WTC11 (cell line): ENCODE data around the gene CXorf65. TPM values are rescaled to one million over a fixed set of nuclear protein-coding genes. Genes with fewer than 3 reads are reported as not detected.

Experiments
- ATAC-seq: fragments of 200-7000 bp; cut with Tn5 transposase; 2 replicates; pipeline ENCODE4 v1.10.0; 2021; ENCODE audit warnings: mild to moderate bottlenecking, moderate library complexity
- CTCF ChIA-PET: fragments of 300-600 bp; sonication (Branson Sonifier 250); formaldehyde crosslinking; loops from one replicate; lab custom pipeline; 2021; ENCODE audit warnings: antibody characterized with exemption; lab: Charles Lee
- POLR2A ChIA-PET: fragments of 350-600 bp; sonication (Branson Sonifier 250); formaldehyde crosslinking; loops from one replicate; lab custom pipeline; 2021; ENCODE audit warnings: antibody characterized with exemption; lab: Charles Lee
- DNase-seq: peaks from one replicate; pipeline ENCODE4 v3.0.0; 2021; ENCODE audit warnings: low spot score
- H3K27ac Mint-ChIP-seq: 2 replicates; pipeline ENCODE4 v1.8.0; 2021; ENCODE audit warnings: mixed read lengths
- H3K27me3 Mint-ChIP-seq: 2 replicates; pipeline ENCODE4 v1.8.0; 2021; ENCODE audit warnings: low read depth, mild to moderate bottlenecking, moderate library complexity, mixed read lengths
- H3K36me3 Mint-ChIP-seq: 2 replicates; pipeline ENCODE4 v1.8.0; 2021; ENCODE audit warnings: mixed read lengths
- H3K4me1 Mint-ChIP-seq: 2 replicates; pipeline ENCODE4 v1.8.0; 2022; ENCODE audit warnings: mixed read lengths
- H3K4me3 Mint-ChIP-seq: 2 replicates; pipeline ENCODE4 v1.8.0; 2021; ENCODE audit warnings: mild to moderate bottlenecking, moderate library complexity, mixed read lengths
- H3K9me3 Mint-ChIP-seq: 2 replicates; pipeline ENCODE4 v1.8.0; 2021; ENCODE audit warnings: mixed read lengths
- ELF4 ChIP-seq: sonication (generic); formaldehyde crosslinking; IDR thresholded peaks from 2 replicates; pipeline ENCODE4 v1.8.1; 2022; ENCODE audit warnings: low read depth, mild to moderate bottlenecking, moderate library complexity, missing genetic modification reagents
- FOXJ3 ChIP-seq: sonication (generic); formaldehyde crosslinking; IDR thresholded peaks from 2 replicates; pipeline ENCODE4 v1.9.0; 2021; ENCODE audit warnings: missing genetic modification reagents, mild to moderate bottlenecking, borderline replicate concordance
- GABPB1 ChIP-seq: sonication (generic); formaldehyde crosslinking; IDR thresholded peaks from 2 replicates; pipeline ENCODE4 v1.8.1; 2023; ENCODE audit warnings: mild to moderate bottlenecking, missing genetic modification reagents
- GRHL2 ChIP-seq: fragments of 250-450 bp; sonication (Bioruptor Pico); IDR thresholded peaks from 2 replicates; pipeline ENCODE4 v1.8.0; 2022; ENCODE audit warnings: mild to moderate bottlenecking, moderate library complexity; ENCODE audit not compliant: insufficient replicate concordance, severe bottlenecking
- IRF2 ChIP-seq: sonication (generic); formaldehyde crosslinking; IDR thresholded peaks from 2 replicates; pipeline ENCODE4 v1.8.0; 2022; ENCODE audit warnings: low read depth, missing genetic modification reagents, borderline replicate concordance
- JAZF1 ChIP-seq: fragments of 250-450 bp; sonication (Bioruptor Pico); IDR thresholded peaks from 2 replicates; pipeline ENCODE4 v1.9.0; 2021; ENCODE audit warnings: moderate library complexity, mild to moderate bottlenecking, inconsistent platforms
- JUN ChIP-seq: sonication (generic); formaldehyde crosslinking; IDR thresholded peaks from 2 replicates; pipeline ENCODE4 v1.8.0; 2023; ENCODE audit warnings: mild to moderate bottlenecking, missing genetic modification reagents
- NR1H2 ChIP-seq: sonication (generic); formaldehyde crosslinking; IDR thresholded peaks from 2 replicates; pipeline ENCODE4 v1.9.0; 2021; ENCODE audit warnings: mild to moderate bottlenecking, moderate library complexity, missing genetic modification reagents
- SOX15 ChIP-seq: fragments of 250-450 bp; sonication (Bioruptor Pico); IDR thresholded peaks from 2 replicates; pipeline ENCODE4 v1.9.0; 2021; ENCODE audit warnings: mild to moderate bottlenecking
- ZBTB21 ChIP-seq: sonication (generic); formaldehyde crosslinking; IDR thresholded peaks from 2 replicates; pipeline ENCODE4 v1.8.1; 2023; ENCODE audit warnings: mild to moderate bottlenecking, missing genetic modification reagents, borderline replicate concordance
- ZNF317 ChIP-seq: sonication (generic); formaldehyde crosslinking; IDR thresholded peaks from 2 replicates; pipeline ENCODE4 v1.8.1; 2023; ENCODE audit warnings: low read depth, mild to moderate bottlenecking, moderate library complexity, missing genetic modification reagents, borderline replicate concordance
- ZNF396 ChIP-seq: fragments of 250-450 bp; sonication (Bioruptor Pico); IDR thresholded peaks from 2 replicates; pipeline ENCODE4 v1.8.0; 2021; ENCODE audit warnings: mild to moderate bottlenecking, moderate library complexity, borderline replicate concordance
- ZNF423 ChIP-seq: fragments of 250-450 bp; sonication (Bioruptor Pico); IDR thresholded peaks from 2 replicates; pipeline ENCODE4 v2.1.2; 2022; ENCODE audit warnings: mild to moderate bottlenecking, moderate library complexity
- total RNA-seq: library from RNA; stranded (reverse); gene quantifications from 3 replicates; pipeline ENCODE4 v1.2.3, GENCODE V29; 2021
- TF ChIP-seq, protein P1 (sequence below): fragments of 200-600 bp; IDR thresholded peaks from 2 replicates; pipeline ENCODE4 v1.8.0; 2022; ENCODE audit warnings: antibody characterized with exemption
- TF ChIP-seq, protein P2 (sequence below): sonication (generic); formaldehyde crosslinking; IDR thresholded peaks from 2 replicates; pipeline ENCODE4 v1.8.1; 2023; ENCODE audit warnings: mild to moderate bottlenecking, moderate library complexity, missing genetic modification reagents
- TF ChIP-seq, protein P3 (sequence below): sonication (generic); formaldehyde crosslinking; IDR thresholded peaks from 2 replicates; pipeline ENCODE4 v1.8.0; 2023; ENCODE audit warnings: mild to moderate bottlenecking, missing genetic modification reagents
- TF ChIP-seq, protein P4 (sequence below): sonication (generic); formaldehyde crosslinking; IDR thresholded peaks from 2 replicates; pipeline ENCODE4 v1.8.1; 2022; ENCODE audit warnings: missing genetic modification reagents, borderline replicate concordance
- TF ChIP-seq, protein P5 (sequence below): sonication (generic); formaldehyde crosslinking; IDR thresholded peaks from 2 replicates; pipeline ENCODE4 v1.8.1; 2023; ENCODE audit warnings: mild to moderate bottlenecking, missing genetic modification reagents, moderate library complexity

CXorf65 gene
- total RNA-seq, 1 experiment from 2014 or later: not detected

DNA sequence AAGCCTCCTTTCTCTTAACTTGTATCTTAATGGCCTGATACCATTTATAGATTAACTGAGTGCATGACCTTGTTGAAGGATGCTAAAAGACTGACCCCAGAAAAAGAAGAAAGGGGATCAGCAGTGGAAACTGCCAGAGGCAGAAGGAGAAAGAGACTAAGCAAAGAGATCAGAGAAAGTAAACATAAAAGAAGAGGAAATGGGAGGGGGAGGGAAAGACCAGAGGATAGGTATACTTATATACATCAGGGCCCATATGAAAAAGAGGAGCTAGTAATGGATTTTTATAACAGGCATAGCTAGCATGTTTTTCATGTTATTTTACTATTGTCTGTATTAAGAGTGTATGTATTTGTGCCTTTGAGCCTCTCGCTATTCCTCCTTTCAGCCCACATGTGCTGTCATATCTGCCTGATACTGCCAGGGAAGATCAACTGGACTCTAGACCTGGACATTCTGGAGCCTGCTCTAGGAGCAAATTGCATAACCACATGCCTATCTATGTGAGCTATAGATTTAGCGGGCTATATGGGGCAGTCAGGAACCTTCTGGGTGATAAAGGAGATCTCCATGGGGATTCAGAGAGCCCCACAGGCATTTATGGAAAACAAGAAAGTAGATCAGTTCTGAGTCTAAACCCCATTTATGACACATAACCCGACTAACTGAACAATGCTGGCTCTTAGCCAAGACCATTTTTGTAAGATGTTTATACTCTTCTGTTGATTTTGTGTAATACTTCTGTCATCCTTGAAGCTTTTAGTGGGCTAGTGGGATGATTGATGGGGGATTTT, 25.0 kb downstream of the CXorf65 start:
- DNase-seq (no peak), ATAC-seq (no peak)
- Mint-ChIP-seq H3K9me3 (no peaks in the 10 kb centered on the region), H3K4me1 (peaks cover 3% of the 10 kb centered on the region; the same call in 1 of the 2 replicates), H3K4me3 (no peak overlapping the region), H3K27me3 (no peaks in the 10 kb centered on the region; the same call in 1 of the 2 replicates), H3K36me3 (no peaks in the 10 kb centered on the region)
- ChIA-PET CTCF (no interaction called here), POLR2A (no interaction called here)
- TF ChIP-seq ZNF423 (no peak), GABPB1 (no peak), ZBTB21 (no peak), ELF4 (no peak), SOX15 (CRISPR knock-in tag) (no peak), IRF2 (CRISPR knock-in tag) (no peak), ZNF317 (CRISPR knock-in tag) (no peak), ZNF396 (CRISPR knock-in tag) (no peak), GRHL2 (CRISPR knock-in tag) (no peak), JAZF1 (CRISPR knock-in tag) (no peak), NR1H2 (CRISPR knock-in tag) (no peak), FOXJ3 (CRISPR knock-in tag) (no peak), JUN (CRISPR knock-in tag) (no peak)
- TF ChIP-seq, protein P1, sequence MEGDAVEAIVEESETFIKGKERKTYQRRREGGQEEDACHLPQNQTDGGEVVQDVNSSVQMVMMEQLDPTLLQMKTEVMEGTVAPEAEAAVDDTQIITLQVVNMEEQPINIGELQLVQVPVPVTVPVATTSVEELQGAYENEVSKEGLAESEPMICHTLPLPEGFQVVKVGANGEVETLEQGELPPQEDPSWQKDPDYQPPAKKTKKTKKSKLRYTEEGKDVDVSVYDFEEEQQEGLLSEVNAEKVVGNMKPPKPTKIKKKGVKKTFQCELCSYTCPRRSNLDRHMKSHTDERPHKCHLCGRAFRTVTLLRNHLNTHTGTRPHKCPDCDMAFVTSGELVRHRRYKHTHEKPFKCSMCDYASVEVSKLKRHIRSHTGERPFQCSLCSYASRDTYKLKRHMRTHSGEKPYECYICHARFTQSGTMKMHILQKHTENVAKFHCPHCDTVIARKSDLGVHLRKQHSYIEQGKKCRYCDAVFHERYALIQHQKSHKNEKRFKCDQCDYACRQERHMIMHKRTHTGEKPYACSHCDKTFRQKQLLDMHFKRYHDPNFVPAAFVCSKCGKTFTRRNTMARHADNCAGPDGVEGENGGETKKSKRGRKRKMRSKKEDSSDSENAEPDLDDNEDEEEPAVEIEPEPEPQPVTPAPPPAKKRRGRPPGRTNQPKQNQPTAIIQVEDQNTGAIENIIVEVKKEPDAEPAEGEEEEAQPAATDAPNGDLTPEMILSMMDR: no peak
- TF ChIP-seq, protein P2, sequence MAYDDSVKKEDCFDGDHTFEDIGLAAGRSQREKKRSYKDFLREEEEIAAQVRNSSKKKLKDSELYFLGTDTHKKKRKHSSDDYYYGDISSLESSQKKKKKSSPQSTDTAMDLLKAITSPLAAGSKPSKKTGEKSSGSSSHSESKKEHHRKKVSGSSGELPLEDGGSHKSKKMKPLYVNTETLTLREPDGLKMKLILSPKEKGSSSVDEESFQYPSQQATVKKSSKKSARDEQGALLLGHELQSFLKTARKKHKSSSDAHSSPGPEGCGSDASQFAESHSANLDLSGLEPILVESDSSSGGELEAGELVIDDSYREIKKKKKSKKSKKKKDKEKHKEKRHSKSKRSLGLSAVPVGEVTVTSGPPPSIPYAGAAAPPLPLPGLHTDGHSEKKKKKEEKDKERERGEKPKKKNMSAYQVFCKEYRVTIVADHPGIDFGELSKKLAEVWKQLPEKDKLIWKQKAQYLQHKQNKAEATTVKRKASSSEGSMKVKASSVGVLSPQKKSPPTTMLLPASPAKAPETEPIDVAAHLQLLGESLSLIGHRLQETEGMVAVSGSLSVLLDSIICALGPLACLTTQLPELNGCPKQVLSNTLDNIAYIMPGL: no peak
- TF ChIP-seq, protein P3, sequence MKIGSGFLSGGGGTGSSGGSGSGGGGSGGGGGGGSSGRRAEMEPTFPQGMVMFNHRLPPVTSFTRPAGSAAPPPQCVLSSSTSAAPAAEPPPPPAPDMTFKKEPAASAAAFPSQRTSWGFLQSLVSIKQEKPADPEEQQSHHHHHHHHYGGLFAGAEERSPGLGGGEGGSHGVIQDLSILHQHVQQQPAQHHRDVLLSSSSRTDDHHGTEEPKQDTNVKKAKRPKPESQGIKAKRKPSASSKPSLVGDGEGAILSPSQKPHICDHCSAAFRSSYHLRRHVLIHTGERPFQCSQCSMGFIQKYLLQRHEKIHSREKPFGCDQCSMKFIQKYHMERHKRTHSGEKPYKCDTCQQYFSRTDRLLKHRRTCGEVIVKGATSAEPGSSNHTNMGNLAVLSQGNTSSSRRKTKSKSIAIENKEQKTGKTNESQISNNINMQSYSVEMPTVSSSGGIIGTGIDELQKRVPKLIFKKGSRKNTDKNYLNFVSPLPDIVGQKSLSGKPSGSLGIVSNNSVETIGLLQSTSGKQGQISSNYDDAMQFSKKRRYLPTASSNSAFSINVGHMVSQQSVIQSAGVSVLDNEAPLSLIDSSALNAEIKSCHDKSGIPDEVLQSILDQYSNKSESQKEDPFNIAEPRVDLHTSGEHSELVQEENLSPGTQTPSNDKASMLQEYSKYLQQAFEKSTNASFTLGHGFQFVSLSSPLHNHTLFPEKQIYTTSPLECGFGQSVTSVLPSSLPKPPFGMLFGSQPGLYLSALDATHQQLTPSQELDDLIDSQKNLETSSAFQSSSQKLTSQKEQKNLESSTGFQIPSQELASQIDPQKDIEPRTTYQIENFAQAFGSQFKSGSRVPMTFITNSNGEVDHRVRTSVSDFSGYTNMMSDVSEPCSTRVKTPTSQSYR (CRISPR knock-in tag): no peak
- TF ChIP-seq, protein P4, sequence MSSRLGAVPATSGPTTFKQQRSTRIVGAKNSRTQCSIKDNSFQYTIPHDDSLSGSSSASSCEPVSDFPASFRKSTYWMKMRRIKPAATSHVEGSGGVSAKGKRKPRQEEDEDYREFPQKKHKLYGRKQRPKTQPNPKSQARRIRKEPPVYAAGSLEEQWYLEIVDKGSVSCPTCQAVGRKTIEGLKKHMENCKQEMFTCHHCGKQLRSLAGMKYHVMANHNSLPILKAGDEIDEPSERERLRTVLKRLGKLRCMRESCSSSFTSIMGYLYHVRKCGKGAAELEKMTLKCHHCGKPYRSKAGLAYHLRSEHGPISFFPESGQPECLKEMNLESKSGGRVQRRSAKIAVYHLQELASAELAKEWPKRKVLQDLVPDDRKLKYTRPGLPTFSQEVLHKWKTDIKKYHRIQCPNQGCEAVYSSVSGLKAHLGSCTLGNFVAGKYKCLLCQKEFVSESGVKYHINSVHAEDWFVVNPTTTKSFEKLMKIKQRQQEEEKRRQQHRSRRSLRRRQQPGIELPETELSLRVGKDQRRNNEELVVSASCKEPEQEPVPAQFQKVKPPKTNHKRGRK (CRISPR knock-in tag): no peak
- TF ChIP-seq, protein P5, sequence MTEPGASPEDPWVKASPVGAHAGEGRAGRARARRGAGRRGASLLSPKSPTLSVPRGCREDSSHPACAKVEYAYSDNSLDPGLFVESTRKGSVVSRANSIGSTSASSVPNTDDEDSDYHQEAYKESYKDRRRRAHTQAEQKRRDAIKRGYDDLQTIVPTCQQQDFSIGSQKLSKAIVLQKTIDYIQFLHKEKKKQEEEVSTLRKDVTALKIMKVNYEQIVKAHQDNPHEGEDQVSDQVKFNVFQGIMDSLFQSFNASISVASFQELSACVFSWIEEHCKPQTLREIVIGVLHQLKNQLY (CRISPR knock-in tag): no peak
- TF ChIP-seq, all 79 proteins: peak for 0
- no peak overlapping the region for H3K27ac Mint-ChIP-seq
